Measurements from ENCODE around the gene PGA3. TPM values are rescaled to one million over a fixed set of nuclear protein-coding genes. Genes with fewer than 3 reads are reported as not detected.

The PGA3 gene
- not detected in 2 replicates for total RNA-seq

GRCh38 chr11:61202950-61203746, at the start of gene PGA3:
TSS of gene PGA3 (plus strand) at chr11:61203515. CDS start at chr11:61203565, 50 bp downstream.

GRCh38 chr11:61161190-61162091, 41.9 kb upstream of the PGA3 start, which contains the start of gene VPS37C:
TSS of gene VPS37C (minus strand) at chr11:61161426. CDS start at chr11:61138829, 22,597 bp downstream.

GRCh38 chr11:61222047-61222446, 18.7 kb downstream of the PGA3 start, which contains the start of gene PGA4:
TSS of gene PGA4 (plus strand) at chr11:61222347. CDS start at chr11:61222401, 54 bp downstream.

GRCh38 chr11:61240875-61241274, 37.6 kb downstream of the PGA3 start, which contains the start of gene PGA5:
TSS of gene PGA5 (plus strand) at chr11:61241175. CDS start at chr11:61241227, 52 bp downstream.

Other genes starting within 250 kb of the PGA3 start
- gene CD6, start 231.8 kb upstream of the PGA3 start, total RNA-seq, result not detected in 2 replicates
- not detected in 2 replicates for gene CD5, start 101.0 kb upstream of the PGA3 start, total RNA-seq
- 11.8 and 24.8 TPM in 2 replicates for gene VPS37C, start 42.1 kb upstream of the PGA3 start, total RNA-seq
- gene PGA4, start 18.8 kb downstream of the PGA3 start, total RNA-seq, result not detected in 2 replicates
- gene PGA5, start 37.7 kb downstream of the PGA3 start, total RNA-seq, result not detected in 2 replicates
- gene VWCE, start 91.8 kb downstream of the PGA3 start, total RNA-seq, result 2.3 and 2.6 TPM in 2 replicates
- gene DDB1, start 129.6 kb downstream of the PGA3 start, total RNA-seq, result 149 and 190 TPM in 2 replicates
- gene TKFC, start 129.7 kb downstream of the PGA3 start, total RNA-seq, result 27.5 and 28.5 TPM in 2 replicates
- gene CYB561A3, start 158.4 kb downstream of the PGA3 start, total RNA-seq, result 51.8 and 72.4 TPM in 2 replicates
- gene TMEM138, start 158.9 kb downstream of the PGA3 start, total RNA-seq, result 19.6 and 27.9 TPM in 2 replicates
- gene TMEM216, start 189.1 kb downstream of the PGA3 start, total RNA-seq, result 12.4 and 14.0 TPM in 2 replicates
- 38.4 and 44.2 TPM in 2 replicates for gene CPSF7, start 226.5 kb downstream of the PGA3 start, total RNA-seq
- gene SDHAF2, start 226.6 kb downstream of the PGA3 start, total RNA-seq, result 36.4 and 45.3 TPM in 2 replicates